ENCODE measurements around the gene STAG1.
A peak's percentile ranks its signal among the peaks of the same experiment; 100 is the strongest.
"Not testable (repeated sequence)": the region's sequence is repeated elsewhere in the genome, so short reads cannot be mapped to it uniquely, and the experiment has no call there.

Gene STAG1

GRCh38 chr3:136752172-136752421, at the start of gene STAG1:
STAG1 (minus strand) TSS chr3:136752378; CDS start chr3:136630898, 121,480 bp downstream.
- DNase-seq = no peak

DNA sequence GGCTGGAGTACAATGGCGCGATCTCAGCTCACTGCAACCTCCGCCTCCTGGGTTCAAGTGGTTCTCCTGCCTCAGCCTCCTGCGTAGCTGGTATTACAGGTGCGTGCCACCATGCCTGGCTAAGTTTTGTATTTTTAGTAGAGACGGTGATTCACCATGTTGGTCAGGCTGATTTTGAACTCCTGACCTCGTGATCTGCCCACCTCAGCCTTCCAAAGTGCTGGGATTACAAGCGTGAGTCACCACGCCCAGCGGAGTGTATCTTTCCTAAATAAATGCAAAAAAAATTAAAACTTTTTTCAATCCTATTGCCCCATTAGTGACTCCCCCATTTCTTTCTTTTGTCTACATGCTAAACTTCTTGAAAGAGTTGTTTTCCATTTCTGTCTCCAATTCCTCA, 49.0 kb upstream of the STAG1 start:
- DNase-seq = not testable (repeated sequence)

DNA sequence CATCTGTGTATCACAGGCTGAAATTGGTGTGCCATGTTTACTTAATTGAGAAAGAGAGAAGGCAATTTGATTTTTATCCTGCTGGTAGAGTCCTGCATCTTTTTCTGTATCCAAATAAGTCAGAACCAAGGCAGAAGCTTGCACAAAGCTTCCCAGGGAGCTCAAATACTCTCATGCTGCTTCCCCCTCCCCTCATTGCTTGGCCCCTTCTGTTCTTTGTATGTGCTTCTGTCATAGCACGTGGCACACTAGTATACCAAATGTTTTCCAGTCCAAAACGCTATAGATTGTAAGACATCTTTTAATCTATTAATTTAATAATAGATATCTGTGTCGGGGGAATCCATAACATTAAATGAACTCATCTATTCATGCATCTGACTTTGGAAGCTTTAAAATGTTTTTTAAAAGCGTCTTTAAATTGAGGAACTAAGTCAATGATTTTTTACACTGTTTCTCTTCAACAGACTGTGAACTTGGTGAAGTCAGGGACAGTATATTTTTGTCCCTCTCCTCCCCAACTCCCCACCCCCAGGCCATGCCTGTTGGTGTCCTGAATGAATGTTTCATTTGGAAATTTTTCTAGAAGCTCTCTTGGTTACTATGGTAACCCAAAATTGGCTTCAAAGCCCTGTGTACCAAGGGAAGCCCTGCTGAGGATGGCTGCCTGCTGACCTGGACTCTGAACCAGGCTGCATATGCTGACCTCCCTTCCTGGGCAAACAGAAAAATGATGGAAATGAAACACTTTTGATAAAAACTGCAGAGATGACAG, 40.6 kb upstream of the STAG1 start:
- DNase-seq = no peak

DNA sequence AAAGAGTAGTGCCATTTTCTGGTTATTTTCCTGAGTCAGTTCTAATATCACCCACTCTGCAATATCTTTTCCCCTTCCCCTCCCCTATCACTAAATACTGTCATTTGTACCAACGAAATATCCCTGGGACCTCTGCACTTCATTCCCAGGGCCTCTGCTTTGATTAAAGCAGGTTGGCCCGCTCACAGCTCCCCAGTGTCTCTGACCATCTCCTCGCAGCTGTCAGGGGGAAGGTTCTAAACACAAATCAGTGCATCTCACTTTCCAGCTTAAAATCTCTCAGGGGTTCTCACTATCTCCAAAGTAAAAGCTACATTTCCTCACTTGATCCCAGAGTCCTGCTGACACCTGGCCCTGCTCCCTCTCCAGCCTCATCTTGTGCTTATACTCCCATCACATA, 38.6 kb upstream of the STAG1 start:
- no peak for DNase-seq

DNA sequence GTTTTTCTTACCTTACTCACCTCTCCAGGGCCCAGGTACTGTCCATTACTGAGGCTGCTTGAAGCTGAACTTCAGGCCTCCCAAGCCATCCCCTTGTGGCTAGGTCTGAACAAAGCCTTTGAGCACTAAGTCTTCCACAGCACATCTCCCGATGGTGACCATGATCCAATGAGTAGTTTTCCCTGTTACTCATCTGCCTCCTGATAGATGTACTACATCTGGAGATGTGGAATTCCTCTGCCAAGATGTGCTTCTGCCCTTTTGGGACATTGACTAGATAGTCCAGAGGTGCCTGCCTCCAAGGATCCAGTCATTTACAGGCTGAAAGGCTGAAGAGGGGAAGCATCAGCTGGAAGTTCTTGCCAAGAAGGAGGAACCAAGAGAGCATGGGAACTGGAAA, 37.8 kb upstream of the STAG1 start:
- DNase-seq = no peak

GRCh38 chr3:136788154-136788553, 36.0 kb upstream of the STAG1 start:
- DNase-seq = no peak

DNA sequence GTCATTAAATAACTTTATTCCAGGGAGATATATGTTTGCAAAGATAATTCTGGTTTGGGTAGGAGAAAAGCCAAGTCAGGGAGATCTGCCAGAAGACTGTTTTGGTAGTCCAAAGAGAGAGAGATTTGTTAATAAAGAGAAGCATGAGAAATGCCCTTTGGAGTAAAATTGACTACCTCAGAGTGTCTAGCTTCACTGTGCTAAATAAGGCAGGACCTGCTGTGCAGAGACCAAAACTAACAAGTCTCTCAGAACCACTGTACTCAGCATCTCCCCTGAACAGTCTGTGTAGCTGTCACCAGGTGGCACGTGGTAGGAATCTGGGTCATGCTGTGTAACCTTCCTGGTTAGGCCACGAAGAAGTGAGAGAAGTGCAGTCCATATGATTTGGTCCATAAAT, 35.2 kb upstream of the STAG1 start:
- DNase-seq = no peak

GRCh38 chr3:136783708-136784191, 31.6 kb upstream of the STAG1 start:
- DNase-seq = no peak

DNA sequence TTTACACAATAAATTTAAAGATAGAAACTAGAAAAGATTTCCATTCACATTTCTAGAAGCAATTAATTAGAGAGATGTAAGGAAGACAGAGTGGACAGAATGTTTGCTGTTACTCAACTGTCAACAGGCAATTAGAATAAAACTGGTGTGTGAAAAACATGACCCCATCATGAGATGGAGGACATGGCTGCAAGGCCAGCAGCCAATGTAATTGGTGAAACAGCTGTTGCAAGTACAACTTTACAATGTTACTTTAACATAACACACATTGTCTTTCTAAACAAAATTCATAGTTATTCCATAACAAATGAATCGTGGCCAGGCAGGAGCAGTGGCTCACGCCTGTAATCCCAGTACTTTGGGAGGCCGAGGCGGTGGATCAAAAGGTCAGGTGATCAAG, 28.6 kb upstream of the STAG1 start:
- DNase-seq = no peak

DNA sequence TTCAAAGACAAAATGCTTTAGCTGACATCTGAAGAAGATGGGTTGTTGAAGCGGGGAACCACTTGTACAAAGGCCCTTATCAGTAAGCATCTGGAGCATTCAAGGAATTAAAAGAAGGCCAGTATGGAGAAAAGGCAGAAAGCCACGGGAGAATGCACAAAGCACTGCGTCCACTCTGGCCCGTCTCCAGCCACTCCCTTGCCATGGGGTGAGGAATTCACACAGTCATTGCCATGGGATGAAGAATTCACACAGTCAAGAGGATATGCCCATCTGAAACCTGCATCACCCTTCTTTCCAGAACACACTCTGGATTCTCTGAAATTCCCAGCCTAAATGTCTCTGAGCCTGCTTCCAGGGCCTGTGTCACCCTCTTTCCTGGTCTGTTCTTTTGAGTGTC, 26.7 kb upstream of the STAG1 start:
- no peak for DNase-seq

DNA sequence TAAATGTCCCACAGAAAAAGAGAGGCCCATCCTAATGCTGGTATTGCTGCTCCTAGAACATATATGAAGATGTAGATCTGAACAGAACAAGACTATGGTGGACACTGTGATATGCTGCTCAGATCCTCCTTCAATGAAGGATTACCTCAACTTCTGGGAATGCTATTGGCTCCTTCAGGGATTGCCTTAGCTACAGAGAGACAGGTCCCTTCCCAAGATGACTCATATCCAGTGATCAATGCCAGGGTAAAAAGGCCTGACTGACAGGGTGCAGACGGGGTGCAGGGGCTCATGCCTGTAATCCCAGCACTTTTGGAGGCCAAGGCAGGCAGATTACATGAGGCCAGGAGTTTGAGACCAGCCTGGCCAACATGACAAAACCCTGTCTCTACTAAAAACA, 20.5 kb upstream of the STAG1 start:
- no peak for DNase-seq

- not testable (repeated sequence) for DNase-seq
Observed at GRCh38 chr3:136758160-136759102, 6.3 kb upstream of the STAG1 start.

GRCh38 chr3:136755192-136755591, 3.0 kb upstream of the STAG1 start:
- no peak for DNase-seq

- no peak for DNase-seq
Observed at GRCh38 chr3:136753326-136753939, 1.3 kb upstream of the STAG1 start.

DNA sequence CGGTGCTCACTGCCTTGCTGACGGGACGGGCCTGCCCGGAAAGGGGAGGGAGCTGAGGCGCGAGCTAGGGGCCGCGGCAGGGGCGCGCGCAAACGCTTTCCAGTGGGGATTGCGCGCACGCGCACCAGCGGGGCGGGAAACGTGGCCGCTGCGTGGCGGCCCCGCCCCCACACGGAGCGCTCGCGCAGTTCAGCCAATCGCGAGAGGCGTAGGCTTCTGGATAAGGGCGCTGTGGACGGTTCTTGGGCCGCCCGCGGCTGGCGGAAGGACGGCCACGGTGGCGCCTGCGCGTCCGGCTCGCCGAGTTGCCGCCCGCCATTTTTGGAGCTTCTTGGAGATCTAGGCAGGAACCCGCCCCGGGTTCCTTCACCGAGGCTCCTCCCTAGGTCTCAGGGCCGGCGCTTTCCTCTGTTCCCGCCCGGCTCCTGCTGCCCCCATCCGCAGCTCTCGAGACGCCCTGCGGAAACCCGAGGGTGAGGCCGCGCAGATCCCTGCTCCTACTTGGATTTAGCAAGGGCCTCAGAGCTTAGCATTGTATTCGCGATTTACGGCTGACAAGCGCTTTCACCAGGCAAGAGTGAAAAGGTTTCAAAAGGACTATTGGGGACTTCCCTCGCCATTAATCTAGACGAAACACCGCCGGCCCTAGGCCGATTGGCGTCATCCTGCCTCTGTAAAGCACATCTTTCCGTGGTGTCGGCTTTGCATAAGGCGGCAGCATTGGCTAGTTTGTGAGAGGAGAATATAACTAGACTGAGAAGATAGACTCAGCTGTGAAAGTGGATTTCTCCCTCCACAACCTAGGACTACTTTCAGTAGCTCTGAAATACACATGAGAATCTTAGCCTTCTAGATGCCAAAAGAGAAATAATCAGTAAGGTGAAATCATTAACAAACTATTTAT, 496 bp upstream of the STAG1 start:
- peak; percentile 93 for DNase-seq

GRCh38 chr3:136751316-136752171, 634 bp downstream of the STAG1 start:
- DNase-seq = no peak

DNA sequence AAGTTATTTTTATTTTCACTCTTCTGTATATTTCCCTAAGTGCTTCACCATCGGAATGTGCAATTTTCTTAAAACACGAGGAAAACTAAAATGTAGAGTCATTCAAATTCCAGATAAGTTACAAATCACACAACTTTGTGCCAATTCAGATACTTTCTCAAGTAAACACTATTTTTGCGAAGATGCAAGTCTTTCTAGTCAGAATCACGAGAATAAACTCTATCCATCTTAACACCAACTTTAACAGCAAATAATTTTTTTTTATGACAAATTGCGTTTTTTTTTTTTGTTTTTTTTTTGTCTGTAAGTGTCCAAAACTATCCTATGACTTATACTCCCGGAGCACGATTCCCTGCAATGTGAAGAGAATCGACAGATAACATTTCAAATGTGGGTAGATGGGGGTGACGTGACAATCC, 1.3 kb downstream of the STAG1 start:
- no peak for DNase-seq

DNA sequence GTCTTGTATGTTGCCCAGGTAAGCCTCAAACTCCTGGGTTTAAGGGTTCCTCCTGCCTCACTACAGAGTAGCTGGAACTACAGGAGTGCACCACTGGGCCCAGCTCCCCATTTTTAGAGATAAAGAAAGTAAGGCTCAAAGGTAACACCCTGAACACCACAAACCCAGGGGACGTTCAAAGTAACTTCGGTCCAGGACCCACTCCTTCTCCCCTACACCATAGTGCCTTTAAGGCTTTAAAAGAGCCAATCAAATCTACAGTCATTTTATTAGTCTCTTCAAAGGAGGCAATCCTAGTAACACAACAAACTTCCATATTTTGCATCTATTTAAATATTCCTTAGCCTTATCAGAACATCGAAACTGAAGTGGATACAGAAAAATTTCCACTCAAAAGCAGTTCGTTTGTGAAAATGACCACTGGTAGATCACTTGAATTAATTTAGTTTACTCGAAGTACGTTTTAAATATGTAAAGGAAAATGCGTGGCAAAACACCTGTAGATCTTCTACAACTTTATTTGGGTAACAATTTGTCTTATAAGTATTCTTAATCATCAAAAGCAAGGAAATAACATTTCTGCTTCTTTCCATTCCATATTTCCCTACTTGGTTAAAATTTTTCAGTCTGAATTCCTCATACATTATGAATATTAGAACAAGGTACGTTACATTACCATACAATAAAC, 1.8 kb downstream of the STAG1 start:
- DNase-seq = no peak

DNA sequence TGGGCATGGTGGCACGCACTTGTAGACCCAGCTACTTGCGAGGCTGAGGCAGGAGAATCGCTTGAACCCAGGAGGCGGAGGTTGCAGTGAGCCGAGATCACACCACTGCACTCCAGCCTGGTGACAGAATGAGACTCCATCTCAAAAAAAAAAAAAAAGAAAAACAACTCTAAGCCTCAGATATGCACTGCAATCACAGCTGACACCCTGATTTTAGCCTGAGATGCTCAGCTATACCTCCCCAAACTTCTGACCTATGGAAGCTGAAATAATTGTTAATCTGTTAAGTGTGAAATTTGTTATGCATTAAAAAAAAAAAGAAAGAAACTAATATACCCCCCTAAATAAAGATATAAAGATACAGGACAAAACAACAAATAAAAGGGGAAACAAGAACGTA, 2.6 kb downstream of the STAG1 start:
- DNase-seq = not testable (repeated sequence)

- no peak for DNase-seq
Observed at GRCh38 chr3:136749091-136749490, 3.1 kb downstream of the STAG1 start.

- no peak for DNase-seq
Observed at GRCh38 chr3:136745916-136746315, 6.3 kb downstream of the STAG1 start.
